Stimulated activated CD8-positive, alpha-beta memory T cell treated with anti-CD3 and anti-CD28 coated beads, Interleukin-2, amount 100 ng/mL, for 48 hours (primary cell): ENCODE measurements around the gene ABCC9.

Source experiments
- DNase-seq, 2 donors: peaks; one replicate each; pipeline ENCODE4 v3.0.0-alpha.2; 2020; ENCODE audit warnings: low read depth in 2 of 2

The ABCC9 gene

DNA sequence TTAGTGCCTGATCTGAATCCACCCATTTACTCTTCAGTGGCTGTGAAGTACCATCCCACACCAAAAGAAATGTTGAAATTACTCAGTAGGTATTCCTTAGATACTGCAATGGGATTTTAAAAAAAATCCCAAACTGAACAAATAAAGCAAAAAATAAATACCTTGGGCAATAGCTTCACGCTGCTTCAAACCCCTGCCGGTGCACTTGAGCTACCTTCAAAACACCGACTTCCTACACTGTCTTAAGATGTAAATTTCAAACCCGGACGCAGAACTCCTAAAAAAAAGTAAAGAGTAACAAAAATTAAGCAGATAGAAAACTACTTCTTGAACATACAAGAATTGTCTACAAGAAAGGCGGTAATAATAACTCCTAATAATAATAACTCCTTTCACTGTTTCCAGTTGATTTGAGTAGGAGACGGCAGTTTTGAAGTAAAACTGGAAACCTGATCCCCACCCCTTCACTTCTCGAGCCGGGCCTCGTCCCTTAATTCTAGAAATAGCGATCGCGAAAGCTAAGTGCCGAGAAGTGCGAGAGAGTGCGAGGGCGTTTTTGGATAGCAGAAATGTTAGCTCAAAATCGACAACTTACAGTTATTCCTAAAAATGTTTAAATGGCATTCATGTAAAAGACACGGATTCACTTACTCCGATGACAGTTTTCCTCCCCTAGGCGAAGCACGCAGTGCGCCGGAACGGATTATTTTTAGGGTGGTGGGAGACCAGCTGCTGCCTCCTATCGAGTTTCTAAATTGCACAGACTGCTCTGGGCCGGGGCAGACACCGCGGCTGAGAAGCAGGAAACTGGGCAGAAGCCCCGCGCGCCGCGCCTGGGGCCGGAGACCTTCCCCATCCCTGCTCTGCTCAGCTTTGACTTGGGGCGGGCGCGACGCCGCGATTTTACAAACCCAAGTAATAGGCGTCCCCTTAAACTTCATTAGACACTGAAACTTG lies at the start of gene ABCC9:
TSS of gene ABCC9 (minus strand) at position 878 of the 957 bp plus-strand sequence. CDS start 4,752 bp downstream, outside the sequence.
- DNase-seq = no peak

DNA sequence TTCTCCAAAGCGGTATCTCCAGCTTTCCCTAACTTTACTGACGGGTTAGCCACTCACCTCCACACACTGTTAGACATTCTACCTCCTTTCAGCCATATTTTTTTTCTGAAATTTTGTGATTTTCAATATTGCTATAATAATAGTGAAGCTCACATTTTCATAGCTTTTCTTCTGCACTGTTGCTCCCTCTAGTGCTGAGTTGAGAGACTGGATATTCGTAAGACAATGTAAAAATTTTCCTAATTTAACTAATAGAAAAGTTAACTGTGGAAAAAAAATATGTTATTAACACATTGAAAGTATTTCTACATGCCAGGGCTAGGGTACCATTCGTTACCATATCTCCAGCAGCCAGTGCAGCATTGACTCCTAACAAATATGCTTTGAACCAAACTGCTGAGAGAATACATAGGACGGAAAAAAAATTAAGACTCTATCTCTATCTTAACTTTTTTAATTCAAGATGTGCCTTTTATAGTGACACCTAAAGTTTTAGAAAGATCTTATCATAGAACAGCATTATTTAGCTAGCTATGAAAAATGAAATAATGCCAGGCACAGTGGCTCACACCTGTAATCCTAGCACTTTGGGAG lies 48.7 kb upstream of the ABCC9 start:
- no peak for DNase-seq

DNA sequence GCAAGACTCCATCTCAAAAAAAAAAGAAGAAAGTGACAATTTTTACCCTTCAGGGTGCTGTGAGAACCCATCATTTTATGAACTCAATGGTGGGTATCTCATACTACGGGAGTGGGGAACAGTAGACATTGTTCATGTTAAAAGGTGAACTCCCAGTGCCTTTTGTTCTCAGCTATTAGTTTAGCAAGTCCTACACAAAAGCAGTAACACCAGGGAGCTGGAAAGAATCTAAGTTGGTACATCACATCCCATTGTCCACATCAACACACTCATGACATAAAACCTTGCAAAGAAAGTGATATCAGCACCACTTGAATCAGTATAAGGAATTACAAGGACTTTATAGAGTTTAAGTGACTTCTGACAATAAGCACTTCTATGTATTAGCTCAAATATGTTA lies 47.4 kb upstream of the ABCC9 start:
- DNase-seq = no peak

DNA sequence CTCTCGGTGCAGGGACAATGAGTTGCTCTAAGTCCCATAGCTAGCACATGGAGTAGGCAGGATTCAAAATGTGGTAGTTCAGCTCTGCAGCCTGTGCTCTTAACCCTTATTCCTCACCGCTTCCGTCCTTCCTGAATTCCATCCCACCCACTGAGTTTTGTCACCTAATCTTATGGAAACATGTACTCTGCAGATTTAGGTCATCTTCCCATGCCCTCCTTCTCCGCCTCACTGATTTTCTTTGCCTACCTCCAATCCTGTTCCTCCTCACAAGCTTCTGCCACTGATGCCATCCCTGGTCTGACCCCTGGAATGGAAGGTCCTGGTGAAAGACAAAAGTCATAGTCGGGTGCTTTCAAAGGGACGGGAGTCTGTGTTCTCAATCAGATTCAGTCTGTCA lies 46.5 kb upstream of the ABCC9 start:
- no peak for DNase-seq

DNA sequence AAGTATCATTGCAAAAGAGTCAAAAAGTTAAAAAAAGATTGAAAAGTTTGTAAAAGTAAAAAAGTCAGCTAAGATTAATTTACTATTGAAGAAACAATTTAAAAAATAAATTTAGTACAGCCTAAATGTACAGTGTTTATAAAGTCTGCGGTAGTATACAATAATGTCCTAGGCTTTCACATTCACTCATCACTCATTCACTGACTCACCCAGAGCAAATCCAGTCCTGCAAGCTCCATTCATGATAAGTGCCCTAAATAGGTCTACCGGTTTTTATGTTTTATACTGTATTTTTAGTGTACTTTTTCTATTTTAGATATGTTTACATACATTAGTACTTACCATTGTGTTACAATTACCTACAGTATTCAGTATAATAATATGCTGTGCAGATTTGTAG lies 43.9 kb upstream of the ABCC9 start:
- no peak for DNase-seq

DNA sequence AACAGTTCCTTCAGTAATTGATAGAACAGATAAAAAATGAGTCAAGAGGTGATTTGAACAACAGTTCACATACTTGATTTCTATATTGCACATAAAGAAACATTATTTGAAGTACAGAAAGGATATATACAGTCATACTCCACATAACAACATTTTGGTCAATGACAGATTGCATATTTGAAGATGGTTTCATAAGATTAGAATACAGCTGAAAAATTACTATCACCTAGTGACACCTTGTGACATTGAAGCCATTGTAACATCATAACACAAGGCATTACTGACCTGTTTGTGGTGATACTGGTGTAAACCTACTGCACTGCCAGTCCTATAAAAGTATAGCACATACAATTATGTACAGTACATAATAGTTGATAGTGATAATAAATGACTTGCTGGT lies 43.1 kb upstream of the ABCC9 start:
- DNase-seq = no peak

DNA sequence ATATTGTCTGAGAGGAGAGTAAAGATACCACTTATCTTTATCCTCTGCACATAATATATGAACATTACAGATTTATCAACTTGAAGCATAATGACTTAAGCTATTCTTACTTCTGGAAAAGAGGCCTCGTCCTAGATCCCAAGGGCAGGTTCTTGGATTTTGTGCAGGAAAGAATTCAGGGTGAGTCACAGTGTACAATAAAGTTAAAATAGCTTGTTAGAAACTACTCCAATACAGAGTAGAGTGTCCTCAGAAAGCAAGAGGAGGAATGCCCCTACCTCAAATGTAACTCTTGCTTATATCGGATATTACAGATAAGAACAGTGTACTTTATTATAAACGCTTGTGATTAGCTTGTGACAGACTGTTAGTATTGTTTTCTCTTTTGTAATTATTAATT lies 41.9 kb upstream of the ABCC9 start:
- no peak for DNase-seq

GRCh38 chr12:21980544-21980943 lies 39.3 kb upstream of the ABCC9 start:
- DNase-seq = no peak

- no peak for DNase-seq
These were observed 34.1 kb upstream of the ABCC9 start for GRCh38 chr12:21975293-21975692.

- no peak for DNase-seq
These were observed 32.0 kb upstream of the ABCC9 start for GRCh38 chr12:21973221-21973620.

DNA sequence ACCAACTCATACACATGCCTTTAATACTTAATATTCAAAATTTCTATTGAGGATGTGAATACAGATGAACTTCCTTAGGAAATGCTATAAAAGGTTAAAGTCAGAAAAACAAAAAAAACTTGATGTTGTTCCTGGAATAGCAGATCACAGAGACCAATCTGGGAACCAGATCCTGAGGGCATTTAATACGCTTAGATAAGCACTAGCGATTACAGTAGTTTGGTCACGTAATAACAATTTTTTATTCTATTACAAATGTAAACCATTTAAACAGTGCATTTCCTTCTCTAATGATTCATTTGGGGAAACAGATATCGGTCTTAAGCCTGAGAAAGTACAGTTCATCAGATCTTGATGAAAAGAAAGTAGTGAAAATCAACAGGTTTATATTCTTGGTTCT lies 30.8 kb upstream of the ABCC9 start:
- no peak for DNase-seq

DNA sequence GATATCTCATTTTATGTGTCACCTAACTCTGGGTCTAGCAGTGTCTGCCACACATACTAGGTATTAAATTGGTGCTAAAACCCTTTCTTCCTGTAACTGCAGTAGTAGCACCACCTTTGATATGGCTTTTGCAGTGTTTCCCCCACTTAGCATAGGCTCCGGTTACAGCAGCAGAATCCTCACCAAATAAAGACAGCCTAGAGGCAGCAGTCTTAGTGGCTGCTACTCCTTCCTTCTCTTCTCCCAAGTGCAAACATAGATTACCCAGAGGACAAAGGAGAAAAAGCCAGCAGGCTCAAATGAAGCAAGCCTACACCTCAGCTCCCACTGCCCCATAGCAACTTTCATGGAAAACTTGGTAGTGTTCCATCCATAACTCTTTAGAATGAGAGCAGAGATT lies 30.1 kb upstream of the ABCC9 start:
- no peak for DNase-seq

DNA sequence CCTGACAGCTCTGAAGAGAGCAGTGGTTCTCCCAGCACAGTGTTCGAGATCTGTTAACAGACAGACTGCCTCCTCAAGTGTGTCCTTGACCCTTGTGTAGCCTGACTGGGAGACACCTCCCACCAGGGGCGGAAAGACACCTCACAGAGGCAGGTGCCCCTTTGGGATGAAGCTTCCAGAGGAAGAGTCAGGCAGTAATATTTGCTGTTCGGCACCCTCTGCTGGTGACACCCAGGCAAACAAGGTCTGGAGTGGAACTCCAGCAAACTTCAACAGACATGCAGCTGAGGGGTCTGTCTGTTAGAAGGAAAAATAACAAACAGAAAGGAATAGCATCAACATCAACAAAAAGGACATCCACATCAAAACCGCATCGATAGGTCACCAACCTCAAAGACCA lies 21.6 kb upstream of the ABCC9 start:
- DNase-seq = no peak

- DNase-seq = no peak
These were observed 21.0 kb upstream of the ABCC9 start for GRCh38 chr12:21962236-21962635.

DNA sequence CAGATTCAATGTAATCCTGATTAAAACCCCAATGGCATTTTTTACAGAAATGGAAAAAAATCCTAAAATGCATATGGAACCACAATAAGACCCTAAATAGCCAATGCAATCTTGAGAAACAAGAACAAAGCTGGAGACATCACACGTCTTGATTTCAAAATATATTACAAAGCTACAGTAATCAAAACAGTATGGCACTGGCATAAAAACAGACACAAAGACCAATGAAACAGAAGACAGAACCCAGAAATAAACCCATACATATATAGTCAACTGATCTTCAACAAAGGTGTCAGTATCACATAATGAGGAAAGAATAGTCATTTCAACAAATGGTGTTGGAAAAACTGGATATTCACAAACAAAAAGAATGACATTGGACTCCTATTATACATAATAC lies 9.4 kb upstream of the ABCC9 start:
- no peak for DNase-seq

DNA sequence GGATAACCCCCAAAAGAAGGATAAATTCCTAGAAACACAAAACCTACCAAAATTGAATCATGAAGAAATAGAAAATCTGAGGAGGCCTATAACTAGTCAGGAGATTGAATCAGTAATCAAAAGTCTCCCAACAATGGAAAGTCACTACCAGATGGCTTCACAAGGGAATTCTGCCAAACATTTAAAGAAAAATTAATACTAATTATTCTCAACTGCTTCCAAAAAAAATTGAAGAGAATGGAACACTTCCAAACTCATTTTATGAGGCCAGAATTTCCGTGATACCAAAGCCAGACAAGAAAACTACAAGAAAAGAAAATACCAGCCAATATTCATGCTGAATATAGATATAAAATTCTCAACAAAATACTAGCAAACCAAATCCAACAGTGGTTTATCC lies 7.8 kb upstream of the ABCC9 start:
- no peak for DNase-seq

GRCh38 chr12:21946983-21947382 lies 5.8 kb upstream of the ABCC9 start:
- no peak for DNase-seq

- DNase-seq = no peak
These were observed 3.8 kb upstream of the ABCC9 start for GRCh38 chr12:21945002-21945401.

GRCh38 chr12:21942377-21942703 lies 1.1 kb upstream of the ABCC9 start:
- no peak for DNase-seq

DNA sequence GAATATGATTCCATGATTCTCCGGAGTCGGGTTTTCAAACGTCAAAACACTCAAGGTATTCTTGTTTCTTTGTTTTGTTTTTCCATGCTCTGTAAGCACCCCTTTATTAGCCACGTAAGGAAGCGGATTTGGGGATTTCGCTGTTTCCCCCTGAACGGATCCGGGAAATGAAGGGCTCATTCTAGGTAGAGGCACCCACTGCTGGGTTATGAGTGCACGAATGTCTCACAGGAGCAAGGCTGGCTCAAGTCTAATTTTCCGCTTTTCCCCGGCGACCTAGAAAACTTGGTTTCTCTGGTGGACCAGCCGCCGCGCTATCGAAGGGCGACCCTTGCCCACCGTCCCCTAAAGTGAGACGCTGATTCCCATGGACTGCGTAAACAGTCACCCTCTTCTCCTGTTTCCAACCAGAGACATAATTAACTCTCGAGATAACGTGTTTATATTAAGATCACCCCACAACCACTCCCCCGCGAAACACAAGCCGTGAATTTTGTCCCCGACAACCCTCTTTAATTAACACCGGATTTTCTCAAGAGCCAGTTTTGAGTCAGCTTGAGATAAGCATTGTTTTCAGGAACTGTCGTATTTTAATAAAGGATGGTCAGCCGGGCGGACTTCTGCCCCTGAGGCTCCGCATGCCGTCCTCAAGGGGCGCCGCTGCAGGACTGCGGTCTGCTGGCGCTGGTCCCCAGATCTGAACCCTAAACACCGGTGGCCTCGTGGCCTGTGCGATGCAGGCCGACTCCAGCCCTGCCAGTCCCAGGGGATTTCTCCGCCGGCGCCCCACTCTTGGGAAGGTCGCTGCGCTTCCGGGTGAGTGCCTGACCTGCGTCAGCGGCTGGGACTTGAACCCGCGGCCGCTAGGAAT lies 515 bp upstream of the ABCC9 start:
- DNase-seq = no peak

- no peak for DNase-seq
These were observed 1.8 kb downstream of the ABCC9 start for GRCh38 chr12:21939435-21939834.

DNA sequence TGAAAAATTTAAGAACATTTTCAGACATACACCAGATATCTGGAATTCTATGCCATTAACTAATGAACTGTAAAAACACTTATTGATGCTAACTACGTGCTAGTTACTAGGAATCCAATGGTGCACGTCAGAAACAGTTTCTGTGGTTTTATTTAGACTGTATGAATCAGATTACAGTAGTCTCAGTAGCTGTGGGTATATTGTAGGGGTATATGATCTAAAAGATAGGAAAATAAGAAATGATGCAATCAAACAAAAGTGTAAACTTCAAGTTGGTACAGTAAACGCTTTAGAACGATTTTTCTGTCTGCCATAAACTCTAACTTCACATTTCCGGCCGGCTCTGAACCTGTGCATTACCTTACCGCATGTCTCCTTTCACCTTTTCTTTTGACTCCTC lies 2.3 kb downstream of the ABCC9 start:
- no peak for DNase-seq

GRCh38 chr12:21934173-21934572 lies 7.1 kb downstream of the ABCC9 start:
- no peak for DNase-seq
